IMR-90 (cell line): ENCODE results near the gene DGLUCY.

ENCODE experiments used
- BHLHE40 ChIP-seq: fragments of 150-350 bp; IDR thresholded peaks from 2 replicates; pipeline ENCODE4 v1.6.1; 2016; ENCODE audit warnings: mild to moderate bottlenecking, low read depth, low read length
- CEBPB ChIP-seq: IDR thresholded peaks from 2 replicates; pipeline ENCODE4 v1.6.1; 2012; ENCODE audit warnings: low read depth, low read length, improper control_type of control experiment
- CTCF ChIP-seq: conservative IDR thresholded peaks from 2 replicates; pipeline ENCODE4 v1.5.1; 2012; ENCODE audit warnings: mild to moderate bottlenecking, low read depth, low read length, improper control_type of control experiment
- ELK1 ChIP-seq: fragments of 150-350 bp; IDR thresholded peaks from 2 replicates; pipeline ENCODE4 v1.6.1; 2016; ENCODE audit warnings: low read depth, mild to moderate bottlenecking, low read length, moderate library complexity, borderline replicate concordance
- POLR2A ChIP-seq: IDR thresholded peaks from 2 replicates; pipeline ENCODE4 v1.6.1; 2012; ENCODE audit warnings: mild to moderate bottlenecking, low read depth, low read length
- RAD21 ChIP-seq: IDR thresholded peaks from 2 replicates; pipeline ENCODE4 v1.6.1; 2012; ENCODE audit warnings: low read length, improper control_type of control experiment
- RCOR1 ChIP-seq: IDR thresholded peaks from 2 replicates; pipeline ENCODE4 v1.6.1; 2012; ENCODE audit warnings: mild to moderate bottlenecking, low read length, improper control_type of control experiment; ENCODE audit not compliant: insufficient replicate concordance
- RFX5 ChIP-seq: IDR thresholded peaks from 2 replicates; pipeline ENCODE4 v1.8.0; 2012; ENCODE audit warnings: low read depth, mild to moderate bottlenecking, low read length, moderate library complexity
- SMC3 ChIP-seq: fragments of 150-350 bp; IDR thresholded peaks from 2 replicates; pipeline ENCODE4 v1.6.1; 2016; ENCODE audit warnings: low read depth, mild to moderate bottlenecking, antibody characterized with exemption, low read length, moderate library complexity
- USF2 ChIP-seq: fragments of 150-350 bp; IDR thresholded peaks from 2 replicates; pipeline ENCODE4 v1.6.1; 2017; ENCODE audit warnings: mild to moderate bottlenecking, antibody characterized with exemption, low read length, low read depth

GRCh38 chr14:91233936-91234790 is 120.3 kb downstream of the DGLUCY start:
- no peak for TF ChIP-seq CTCF
- TF ChIP-seq BHLHE40: no peak
- TF ChIP-seq RFX5: no peak
- no peak for TF ChIP-seq ELK1
- no peak for TF ChIP-seq POLR2A
- no peak for TF ChIP-seq SMC3
- TF ChIP-seq USF2: no peak
- no peak for TF ChIP-seq RCOR1
- TF ChIP-seq CEBPB: no peak
- no peak for TF ChIP-seq RAD21
